ENCODE data around the gene NRDE2. TPM values are rescaled to one million over a fixed set of nuclear protein-coding genes. Genes with fewer than 3 reads are reported as not detected.

The NRDE2 gene
- total RNA-seq, 1 experiment from 2014 or later = 20.1 TPM

- Histone ChIP-seq H3K27ac (ENCODE audit: low read depth, low read length) (no peak overlapping the region), H3K9me2 (ENCODE audit: insufficient read depth) (no peaks in the 10 kb centered on the region), H3K79me2 (ENCODE audit: insufficient read depth, low read length) (no peaks in the 10 kb centered on the region), H3K36me3 (ENCODE audit: control insufficient read depth in 1 of 2, insufficient read depth in 2 of 2, low read length in 2 of 2) (no peaks in the 10 kb centered on the region), H4K20me1 (ENCODE audit: insufficient read depth) (no peaks in the 10 kb centered on the region), H3K9ac (ENCODE audit: low read length) (no peak overlapping the region), H2AFZ (ENCODE audit: low read depth, low read length, poor library complexity, severe bottlenecking) (no peak overlapping the region), H3K4me3 (replicated peaks in 1 of 2; ENCODE audit: low read depth in 1 of 2, low read length in 2 of 2) (no peak overlapping the region), H3K4me1 (ENCODE audit: control insufficient read depth in 1 of 2, insufficient read depth in 2 of 2, low read length in 2 of 2) (peaks cover 6 to 13% of the 10 kb centered on the region in 2 experiments), H3K4me2 (ENCODE audit: low read length) (no peak overlapping the region), H3K9me3 (ENCODE audit: control insufficient read depth in 1 of 2, insufficient read depth in 1 of 2, low read depth in 1 of 2, low read length in 2 of 2) (no peaks in the 10 kb centered on the region), H3K27me3 (ENCODE audit: insufficient read depth, low read length) (no peaks in the 10 kb centered on the region)
- intact Hi-C loops (cut with micrococcal nuclease) = no loop called here
- POLR2A ChIA-PET = no interaction called here
- ATAC-seq = peak; percentile 58
- CTCF ChIA-PET = no interaction called here
- RAD21 ChIA-PET (ENCODE audit: low non-redundant PET in 1 of 2, low total read pairs in 2 of 2, uncharacterized antibody in 2 of 2, unreplicated experiment in 2 of 2) = no interaction called here
- no TSS peak for BruUV-seq (replicated peaks)
- TF ChIP-seq EZH2 (IDR thresholded peaks at IDR 0.05) (no peak), FOSL1 (IDR thresholded peaks at IDR 0.05; ENCODE audit: low read depth) (no peak), EGR1 (IDR thresholded peaks at IDR 0.05; ENCODE audit: low read depth) (no peak), ATF3 (IDR thresholded peaks at IDR 0.05) (no peak), POLR2A (IDR thresholded peaks at IDR 0.05; ENCODE audit: borderline replicate concordance, extremely low read depth, insufficient read depth, insufficient read length) (no peak), TCF7L2 (IDR thresholded peaks at IDR 0.05; ENCODE audit: borderline replicate concordance, extremely low read depth, insufficient read depth, insufficient read length) (no peak), SRF (IDR thresholded peaks at IDR 0.05; ENCODE audit: low read depth) (no peak), JUND (IDR thresholded peaks at IDR 0.05) (no peak), POLR2AphosphoS5 (IDR thresholded peaks at IDR 0.05; ENCODE audit: low read depth, low read length) (no peak), SIN3A (IDR thresholded peaks at IDR 0.05; ENCODE audit: low read depth) (no peak), CEBPB (IDR thresholded peaks at IDR 0.05; ENCODE audit: low read depth) (no peak), YY1 (IDR thresholded peaks at IDR 0.05; ENCODE audit: extremely low read depth, insufficient replicate concordance, low read depth, low read length) (no peak), ELF1 (IDR thresholded peaks at IDR 0.05; ENCODE audit: borderline replicate concordance, low read depth) (no peak), SP1 (IDR thresholded peaks at IDR 0.05; ENCODE audit: low read depth) (no peak), MAX (IDR thresholded peaks at IDR 0.05) (no peak), CBX3 (IDR thresholded peaks at IDR 0.05; ENCODE audit: low read depth) (no peak), ZFX (IDR thresholded peaks at IDR 0.05) (no peak), CTCF (IDR thresholded peaks at IDR 0.05 in 2 of 3, conservative IDR thresholded peaks at IDR 0.05 in 1 of 3; ENCODE audit: borderline replicate concordance in 1 of 3, insufficient read depth in 1 of 3, low read depth in 2 of 3, low read length in 2 of 3) (no peak), ZNF274 (IDR thresholded peaks at IDR 0.05; ENCODE audit: low read depth, low read length) (no peak)
- DNase-seq (ENCODE audit: low read depth, low spot score) = no peak
Observed at GRCh38 chr14:90344331-90345238, 12.8 kb upstream of the NRDE2 start.
